ENCODE measurements around the gene SLC16A8.

The SLC16A8 gene

GRCh38 chr22:38031491-38031890, 52.5 kb downstream of the SLC16A8 start:
- ChIA-PET CTCF (interaction anchor here (0.8 to 4.0 kb wide), 2 partner anchors 21 to 39 kb away, joined by 3 to 19 read pairs; no protein-coding TSS in a partner anchor), POLR2A (no interaction called here)
- Histone ChIP-seq H3K4me3 (ENCODE audit: low read depth, low read length) (no peak overlapping the region), H3K9me3 (ENCODE audit: control insufficient read depth, insufficient read depth, low read depth, low read length) (no peaks in the 10 kb centered on the region), H3K27ac (ENCODE audit: extremely low read depth, low read depth, low read length) (no peak overlapping the region), H3K4me1 (ENCODE audit: control insufficient read depth, insufficient read depth, low read length) (no peaks in the 10 kb centered on the region), H3K36me3 (ENCODE audit: control insufficient read depth in 2 of 2, insufficient read depth in 1 of 2, low read length in 2 of 2) (no peaks in the 10 kb centered on the region)
- TF ChIP-seq ZNF184 (tag by site-specific recombination; IDR thresholded peaks at IDR 0.05): no peak
- TF ChIP-seq ZNF324 (tag by site-specific recombination; IDR thresholded peaks at IDR 0.05): no peak
- TF ChIP-seq ZNF18 (tag by site-specific recombination; IDR thresholded peaks at IDR 0.05): no peak
- TF ChIP-seq ZNF658 (tag by site-specific recombination; IDR thresholded peaks at IDR 0.05): no peak
- TF ChIP-seq ZNF157 (tag by site-specific recombination; IDR thresholded peaks at IDR 0.05): no peak
- TF ChIP-seq ZNF544 (tag by site-specific recombination; IDR thresholded peaks at IDR 0.05): no peak
- TF ChIP-seq, protein P1, sequence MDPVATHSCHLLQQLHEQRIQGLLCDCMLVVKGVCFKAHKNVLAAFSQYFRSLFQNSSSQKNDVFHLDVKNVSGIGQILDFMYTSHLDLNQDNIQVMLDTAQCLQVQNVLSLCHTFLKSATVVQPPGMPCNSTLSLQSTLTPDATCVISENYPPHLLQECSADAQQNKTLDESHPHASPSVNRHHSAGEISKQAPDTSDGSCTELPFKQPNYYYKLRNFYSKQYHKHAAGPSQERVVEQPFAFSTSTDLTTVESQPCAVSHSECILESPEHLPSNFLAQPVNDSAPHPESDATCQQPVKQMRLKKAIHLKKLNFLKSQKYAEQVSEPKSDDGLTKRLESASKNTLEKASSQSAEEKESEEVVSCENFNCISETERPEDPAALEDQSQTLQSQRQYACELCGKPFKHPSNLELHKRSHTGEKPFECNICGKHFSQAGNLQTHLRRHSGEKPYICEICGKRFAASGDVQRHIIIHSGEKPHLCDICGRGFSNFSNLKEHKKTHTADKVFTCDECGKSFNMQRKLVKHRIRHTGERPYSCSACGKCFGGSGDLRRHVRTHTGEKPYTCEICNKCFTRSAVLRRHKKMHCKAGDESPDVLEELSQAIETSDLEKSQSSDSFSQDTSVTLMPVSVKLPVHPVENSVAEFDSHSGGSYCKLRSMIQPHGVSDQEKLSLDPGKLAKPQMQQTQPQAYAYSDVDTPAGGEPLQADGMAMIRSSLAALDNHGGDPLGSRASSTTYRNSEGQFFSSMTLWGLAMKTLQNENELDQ (tag by site-specific recombination; IDR thresholded peaks at IDR 0.05; ENCODE audit: low read depth): no peak
- no peak for TF ChIP-seq ZNF585B (tag by site-specific recombination; IDR thresholded peaks at IDR 0.05)
- no peak for TF ChIP-seq ZFP41 (tag by site-specific recombination; IDR thresholded peaks at IDR 0.05; ENCODE audit: borderline replicate concordance)
- TF ChIP-seq ZNF19 (tag by site-specific recombination; IDR thresholded peaks at IDR 0.05; ENCODE audit: low read depth): no peak
- TF ChIP-seq, protein P2, sequence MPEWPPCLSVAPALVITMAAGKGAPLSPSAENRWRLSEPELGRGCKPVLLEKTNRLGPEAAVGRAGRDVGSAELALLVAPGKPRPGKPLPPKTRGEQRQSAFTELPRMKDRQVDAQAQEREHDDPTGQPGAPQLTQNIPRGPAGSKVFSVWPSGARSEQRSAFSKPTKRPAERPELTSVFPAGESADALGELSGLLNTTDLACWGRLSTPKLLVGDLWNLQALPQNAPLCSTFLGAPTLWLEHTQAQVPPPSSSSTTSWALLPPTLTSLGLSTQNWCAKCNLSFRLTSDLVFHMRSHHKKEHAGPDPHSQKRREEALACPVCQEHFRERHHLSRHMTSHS (tag by site-specific recombination; IDR thresholded peaks at IDR 0.05): no peak
- TF ChIP-seq ZNF707 (tag by site-specific recombination; IDR thresholded peaks at IDR 0.05): no peak
- no peak for TF ChIP-seq HOXC10 (CRISPR knock-in tag; IDR thresholded peaks at IDR 0.05)
- no peak for TF ChIP-seq ZNF391 (tag by site-specific recombination; IDR thresholded peaks at IDR 0.05; ENCODE audit: borderline replicate concordance, low read depth)
- no peak for TF ChIP-seq ZNF521 (tag by site-specific recombination; IDR thresholded peaks at IDR 0.05)
- no peak for TF ChIP-seq PRDM6 (tag by site-specific recombination; IDR thresholded peaks at IDR 0.05)
- no peak for TF ChIP-seq ZNF341 (tag by site-specific recombination; IDR thresholded peaks at IDR 0.05; ENCODE audit: low read depth)
- no peak for TF ChIP-seq ZNF266 (tag by site-specific recombination; IDR thresholded peaks at IDR 0.05; ENCODE audit: low read depth)
- TF ChIP-seq ZBTB10 (tag by site-specific recombination; IDR thresholded peaks at IDR 0.05): no peak
- no peak for TF ChIP-seq ZNF354C (tag by site-specific recombination; IDR thresholded peaks at IDR 0.05; ENCODE audit: borderline replicate concordance, low read depth)

Data from HEK293 (cell line).